ENCODE results near the gene IQGAP2.
"Not testable (repeated sequence)": the region's sequence is repeated elsewhere in the genome, so short reads cannot be mapped to it uniquely, and the experiment has no call there.

IQGAP2 gene

DNA sequence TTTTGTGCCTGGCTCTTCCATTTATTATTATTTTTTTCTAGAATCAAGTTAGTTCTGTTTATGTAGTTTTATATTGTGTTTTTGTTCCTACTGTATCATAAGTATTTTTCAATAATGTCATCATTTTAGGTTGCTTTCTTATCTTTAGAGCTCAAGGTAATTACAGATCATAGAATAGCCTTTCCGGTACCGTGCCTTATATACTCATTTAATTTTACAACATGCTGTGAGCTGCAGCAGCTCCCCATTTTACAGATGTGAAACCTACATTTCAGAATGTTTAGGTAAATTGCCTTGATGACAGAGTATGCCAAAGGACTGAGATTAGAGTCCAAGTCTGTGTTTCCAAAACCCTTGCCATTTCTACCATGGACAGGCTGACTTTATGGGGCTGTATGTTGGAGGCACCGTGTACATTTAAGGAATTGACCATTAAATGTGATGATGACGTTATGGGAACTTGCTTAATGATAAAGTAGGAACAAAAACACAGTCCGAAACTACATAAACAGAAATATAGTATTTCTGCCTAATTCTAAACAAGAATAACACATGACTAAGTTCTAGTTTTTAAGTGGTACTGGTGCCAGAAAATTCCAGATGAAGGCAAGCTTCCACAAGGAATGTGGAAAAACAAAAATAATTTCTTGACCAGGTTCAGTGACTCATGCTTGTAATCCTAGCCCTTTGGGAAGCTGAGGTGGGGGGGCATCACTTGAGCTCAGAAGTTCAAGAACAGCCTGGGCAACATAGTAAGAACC is 97.7 kb downstream of the IQGAP2 start:
- DNase-seq (ENCODE audit: low spot score) = no peak

- DNase-seq (ENCODE audit: low spot score) = no peak
These were observed 100.8 kb downstream of the IQGAP2 start for GRCh38 chr5:76503929-76504328.

- DNase-seq (ENCODE audit: low spot score) = no peak
These were observed 101.9 kb downstream of the IQGAP2 start for GRCh38 chr5:76504901-76505564.

DNA sequence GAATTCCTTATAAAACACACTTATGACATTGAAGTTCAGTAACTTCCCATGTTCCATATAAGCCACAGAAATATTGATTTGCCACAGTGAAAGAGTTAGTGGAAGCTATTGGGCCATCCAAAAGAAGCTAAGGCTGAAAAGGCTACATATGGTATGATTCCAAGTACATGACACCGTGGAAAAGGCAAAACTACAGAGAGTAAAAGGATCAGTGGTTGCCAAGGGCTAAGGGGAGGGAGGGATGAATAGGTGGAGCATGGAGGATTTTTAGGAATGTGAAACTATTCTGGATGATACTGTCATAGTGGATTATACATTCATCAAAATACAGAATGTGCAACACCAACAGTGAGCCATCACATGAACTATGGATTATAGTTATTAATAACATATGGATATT is 110.4 kb downstream of the IQGAP2 start:
- DNase-seq (ENCODE audit: low spot score) = no peak

DNA sequence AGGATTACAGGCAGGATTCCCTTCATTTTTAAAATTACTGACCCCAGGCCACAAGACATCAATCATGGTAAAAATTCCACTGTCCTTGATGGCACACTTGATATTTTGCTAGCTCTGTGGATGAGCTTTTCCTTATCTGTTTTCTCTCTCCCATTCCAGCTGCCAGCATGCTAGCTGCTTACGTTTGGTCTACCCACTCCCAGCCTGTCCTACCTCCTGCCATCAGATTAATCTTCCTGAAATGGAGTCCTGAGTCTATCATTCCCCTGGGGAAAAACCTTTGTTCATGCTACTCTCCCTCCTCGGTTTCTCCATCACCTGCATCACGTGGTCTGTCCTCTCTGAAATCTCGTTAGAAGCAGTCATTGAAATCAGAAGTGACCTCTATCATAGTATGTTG is 111.2 kb downstream of the IQGAP2 start:
- DNase-seq (ENCODE audit: low spot score) = no peak

DNA sequence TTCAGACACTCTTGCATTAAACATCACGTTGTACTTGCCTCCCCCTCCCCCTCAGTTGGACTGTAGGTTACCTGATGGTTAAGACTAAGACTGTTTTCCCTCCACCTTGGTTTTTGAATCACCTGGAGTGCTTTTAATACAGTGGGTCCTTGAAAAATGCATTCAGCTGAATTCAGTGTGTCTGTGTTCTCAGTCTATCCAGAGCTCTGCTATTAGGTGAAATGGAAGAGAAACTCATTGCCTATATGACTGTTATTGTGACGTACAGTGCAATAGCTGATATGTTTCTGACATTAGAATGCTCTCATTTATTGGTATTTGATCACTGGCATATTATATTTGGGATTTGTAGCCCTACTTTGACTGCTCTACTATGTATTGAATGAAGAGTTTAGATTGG is 111.6 kb downstream of the IQGAP2 start:
- no peak for DNase-seq (ENCODE audit: low spot score)

- no peak for DNase-seq (ENCODE audit: low spot score)
These were observed 114.2 kb downstream of the IQGAP2 start for GRCh38 chr5:76517334-76517733.

DNA sequence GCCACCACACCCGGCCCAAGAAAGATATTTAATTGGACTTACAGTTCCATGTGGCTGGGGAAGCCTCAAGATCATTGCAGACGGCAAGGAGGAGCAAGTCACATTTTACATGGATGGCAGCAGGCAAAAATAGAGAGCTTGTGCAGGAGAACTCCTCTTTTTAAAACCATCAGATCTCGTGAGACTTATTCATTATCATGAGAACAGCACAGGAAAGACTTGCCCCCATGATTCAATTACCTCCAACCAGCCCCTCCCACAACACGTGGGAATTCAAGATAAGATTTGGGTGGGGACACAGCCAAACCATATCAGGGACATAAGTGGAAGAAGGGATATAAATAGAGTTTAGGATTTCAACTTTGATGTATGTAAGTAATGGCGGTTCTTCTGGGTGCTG is 115.2 kb downstream of the IQGAP2 start:
- not testable (repeated sequence) for DNase-seq (ENCODE audit: low spot score)

- no peak for DNase-seq (ENCODE audit: low spot score)
These were observed 118.2 kb downstream of the IQGAP2 start for GRCh38 chr5:76521240-76521758.

GRCh38 chr5:76522103-76522935 is 119.2 kb downstream of the IQGAP2 start:
- DNase-seq (ENCODE audit: low spot score) = no peak

DNA sequence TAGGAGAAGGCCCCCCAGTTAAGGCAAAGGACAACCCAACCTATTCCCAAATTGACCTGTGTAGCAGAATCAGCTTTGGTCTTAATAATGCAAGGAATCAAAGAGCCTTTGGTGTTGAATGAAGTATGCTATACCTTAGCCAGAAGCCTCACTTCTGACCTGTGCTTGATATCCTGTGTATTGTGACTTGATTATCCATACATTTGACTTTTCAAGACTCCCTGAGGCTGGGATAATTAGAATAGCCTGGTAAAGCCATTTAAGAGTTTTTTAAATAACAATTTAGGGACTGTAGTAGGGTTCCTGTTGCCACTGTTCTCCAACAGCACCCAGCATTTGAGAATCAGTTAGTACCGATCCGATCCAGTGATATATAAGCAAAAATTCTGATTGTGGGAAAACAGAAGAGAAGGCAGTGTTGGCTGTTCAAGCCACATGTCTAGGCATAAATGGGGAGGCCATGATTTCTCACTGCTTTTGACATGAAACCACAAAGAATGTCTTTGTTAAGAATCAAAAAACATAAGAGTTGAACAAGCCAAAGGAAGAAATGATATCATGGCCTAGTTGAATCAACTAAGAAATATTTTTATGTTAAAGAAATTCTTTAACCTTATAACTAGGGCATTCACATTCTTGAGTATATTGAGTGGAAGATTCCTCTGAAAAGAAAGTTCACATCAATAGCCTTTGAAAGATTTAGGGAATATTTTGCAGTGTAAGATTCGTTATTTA is 121.2 kb downstream of the IQGAP2 start:
- DNase-seq (ENCODE audit: low spot score) = no peak

DNA sequence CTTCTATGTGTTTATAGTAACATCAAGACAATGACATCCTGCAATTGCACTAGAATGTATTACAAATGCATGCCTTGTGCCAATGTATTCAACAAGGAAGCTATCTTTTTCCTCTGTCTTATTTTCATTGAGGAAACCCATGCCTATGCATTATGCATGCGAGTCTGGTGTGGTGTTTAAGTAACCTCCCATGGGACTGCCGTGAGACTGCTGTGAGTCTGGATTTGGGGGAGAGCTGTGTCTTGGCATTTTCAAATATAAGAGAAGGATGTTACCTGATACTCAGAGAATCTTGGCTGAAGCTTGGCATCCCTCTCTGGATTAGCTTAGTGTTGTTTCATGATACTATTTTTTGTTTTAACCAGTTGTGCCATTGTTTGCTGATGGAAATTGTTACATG is 121.8 kb downstream of the IQGAP2 start:
- no peak for DNase-seq (ENCODE audit: low spot score)

- no peak for DNase-seq (ENCODE audit: low spot score)
These were observed 122.9 kb downstream of the IQGAP2 start for GRCh38 chr5:76525956-76526355.

DNA sequence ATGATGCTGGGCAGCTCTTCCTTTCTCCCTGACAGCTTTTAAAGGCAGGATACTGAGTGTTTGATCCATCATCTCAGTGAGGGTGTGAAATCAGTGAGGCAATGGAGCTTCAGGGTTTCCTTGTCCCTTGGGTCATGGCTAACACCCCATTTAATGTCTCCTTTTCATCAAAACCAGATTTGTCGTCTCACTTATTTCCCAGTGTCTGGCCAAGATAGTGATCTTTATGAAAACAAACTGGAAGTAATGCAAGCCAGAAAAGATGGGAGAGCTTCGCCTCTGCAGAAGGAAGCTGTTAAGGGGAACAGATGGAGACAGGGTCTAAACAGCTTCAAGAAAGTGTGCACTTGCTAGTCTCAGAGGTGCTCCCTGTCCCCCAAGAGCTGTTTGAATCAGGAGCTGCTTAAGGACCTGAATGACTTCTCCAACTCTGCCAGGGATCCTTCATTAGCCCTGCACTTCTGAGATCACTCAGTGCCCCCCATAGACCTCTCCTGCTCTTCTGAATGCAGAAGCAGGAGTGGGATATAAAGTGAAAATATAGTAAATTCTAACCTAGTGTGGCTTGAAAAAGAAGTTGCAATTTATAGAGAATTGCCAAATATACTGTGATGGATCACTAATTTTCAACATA is 124.0 kb downstream of the IQGAP2 start:
- DNase-seq (ENCODE audit: low spot score) = no peak

DNA sequence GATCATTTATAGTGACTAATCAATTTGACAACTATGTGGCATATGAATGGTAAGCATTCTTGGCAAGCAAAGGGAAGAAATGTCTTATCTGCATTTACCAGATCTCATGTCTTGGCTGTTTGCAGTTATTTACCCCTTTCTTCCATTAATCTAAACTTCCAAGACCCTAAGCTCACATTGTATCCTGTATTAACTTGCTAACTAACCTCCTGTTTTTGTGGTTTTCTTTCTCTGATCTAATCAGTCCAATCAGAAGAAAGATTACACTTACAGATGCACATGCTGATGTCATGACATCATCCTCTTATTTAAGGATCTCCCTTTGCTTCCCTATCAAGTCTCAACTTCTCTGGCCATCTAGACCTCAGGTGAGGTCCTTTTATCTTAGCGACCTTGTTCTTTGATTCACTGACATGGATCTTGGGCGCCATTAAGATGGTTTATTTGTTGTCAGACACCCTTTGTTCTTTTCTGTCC is 124.6 kb downstream of the IQGAP2 start:
- no peak for DNase-seq (ENCODE audit: low spot score)

- no peak for DNase-seq (ENCODE audit: low spot score)
These were observed 125.7 kb downstream of the IQGAP2 start for GRCh38 chr5:76528547-76529331.

DNA sequence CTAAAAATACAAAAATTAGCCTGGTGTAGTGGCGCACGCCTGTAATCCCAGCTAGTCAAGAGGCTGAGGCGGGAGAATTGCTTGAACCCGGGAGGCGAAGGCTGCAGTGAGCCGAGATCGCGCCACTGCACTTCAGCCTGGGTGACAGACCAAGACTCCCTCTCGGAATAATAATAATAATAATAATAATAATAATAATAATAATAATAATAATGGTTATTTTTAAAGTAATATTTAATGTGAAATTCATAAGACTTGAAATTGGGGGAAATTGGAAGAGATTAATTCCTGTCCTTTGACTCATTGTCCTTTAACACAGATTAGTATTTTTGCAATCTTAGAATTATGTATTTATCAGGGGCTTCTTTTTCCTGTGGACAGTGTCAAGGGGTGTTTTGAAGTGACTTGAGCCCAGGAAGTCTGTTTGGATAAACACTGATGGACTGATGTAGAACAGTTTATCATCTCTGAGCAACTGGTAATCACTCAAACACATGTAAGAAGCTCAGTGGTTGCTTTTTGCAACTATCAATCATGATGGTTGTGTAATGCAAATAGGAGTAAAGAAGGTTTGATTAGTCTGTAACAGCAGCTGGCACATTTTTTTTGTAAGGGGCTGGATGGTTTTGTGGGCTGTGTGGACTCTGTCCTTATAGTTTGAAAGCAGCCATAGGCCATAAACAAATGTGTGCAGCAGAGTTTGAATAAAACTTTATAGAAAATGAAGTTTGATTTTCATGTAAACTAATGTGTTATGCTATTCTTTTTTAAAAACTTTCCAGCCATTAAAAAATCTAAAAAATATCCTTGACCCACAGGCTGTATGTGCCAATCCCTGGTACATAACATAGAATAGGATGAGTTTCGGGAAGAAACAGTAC is 126.6 kb downstream of the IQGAP2 start:
- DNase-seq (ENCODE audit: low spot score) = no peak

GRCh38 chr5:76532052-76532451 is 129.0 kb downstream of the IQGAP2 start:
- DNase-seq (ENCODE audit: low spot score) = no peak

- no peak for DNase-seq (ENCODE audit: low spot score)
These were observed 129.9 kb downstream of the IQGAP2 start for GRCh38 chr5:76532973-76533372.

Data from putamen (tissue), 1 donor.